Heart left ventricle (tissue), 16 donors: ENCODE measurements around the gene EMC9. TPM values are rescaled to one million over a fixed set of nuclear protein-coding genes. Genes with fewer than 3 reads are reported as not detected.

Experiments used
- ATAC-seq, 4 donors: fragments of 200-7000 bp; cut with Tn5 transposase; one replicate each; pipeline ENCODE4 v1.9.1; 2020 to 2022; ENCODE audit warnings: moderate library complexity in 4 of 4, mild to moderate bottlenecking in 3 of 4, moderate number of reproducible peaks in 1 of 4
- DNase-seq, 5 donors: peaks; one replicate each; pipeline ENCODE4 v3.0.0-alpha.2; 2020
- H3K27ac ChIP-seq, 12 donors: fragments of 200-600 bp; sonication (generic) in 4 of 12; one replicate each; pipeline versions ENCODE4 v1.5.0 to v1.8.0; 2016 to 2022; ENCODE audit warnings: mild to moderate bottlenecking in 2 of 12
- H3K27me3 ChIP-seq, 9 donors: fragments of 200-600 bp; sonication (generic) in 2 of 9; one replicate each; pipeline versions ENCODE4 v1.5.1 to v1.8.0; 2016 to 2022; ENCODE audit warnings: mild to moderate bottlenecking in 3 of 9
- H3K36me3 ChIP-seq, 9 donors: fragments of 200-600 bp; sonication (generic) in 2 of 9; one replicate each; pipeline versions ENCODE4 v1.5.0 to v1.8.0; 2018 to 2022; ENCODE audit warnings: mild to moderate bottlenecking in 2 of 9
- H3K4me1 ChIP-seq, 12 donors: fragments of 200-600 bp; sonication (generic) in 4 of 12; one replicate each; pipeline versions ENCODE4 v1.5.0 to v1.8.0; 2016 to 2022; ENCODE audit warnings: mild to moderate bottlenecking in 3 of 12
- H3K4me3 ChIP-seq, 12 donors: fragments of 200-600 bp; sonication (generic) in 4 of 12; one replicate each; pipeline versions ENCODE4 v1.5.0 to v1.8.0; 2017 to 2022; ENCODE audit warnings: mild to moderate bottlenecking in 9 of 12, moderate library complexity in 4 of 12
- H3K9me3 ChIP-seq, 12 donors: fragments of 200-600 bp; sonication (generic) in 4 of 12; one replicate each; pipeline versions ENCODE4 v1.5.0 to v1.8.0; 2016 to 2022; ENCODE audit warnings: mild to moderate bottlenecking in 1 of 12
- POLR2A ChIP-seq, 2 donors: fragments of 450-650 bp; IDR thresholded peaks; one replicate each; pipeline ENCODE4 v1.6.1; 2017; ENCODE audit warnings: antibody characterized with exemption in 2 of 2, mild to moderate bottlenecking in 2 of 2, moderate library complexity in 2 of 2
- WGBS, 4 donors: extraction: QIAGEN DNeasy Blood & Tissue Kit in 2 of 4; methylation state at CpG; one replicate each; pipeline versions ENCODE4 v1.1.5 to v1.1.7; 2013 to 2018; 5-methylcytosine and 5-hydroxymethylcytosine counted together
- intact Hi-C, 10 donors: fragments of 100-400 bp; cut with DNase I; formaldehyde crosslinking; loops; one replicate each; pipeline versions ENCODE4 v1.11.1 to v1.14.2; 2022
- microRNA-seq, 4 donors: library from miRNA; unstranded; fragments of <30 nt; microRNA quantifications; one replicate each; pipeline versions ENCODE4 to v1.2.0, GENCODE V29; 2017 to 2020
- polyA plus RNA-seq, 2 donors: library from polyadenylated mRNA; stranded (reverse); fragments of 200-250 nt; gene quantifications; one replicate each; pipeline ENCODE4 v1.2.3, GENCODE V29; 2013
- total RNA-seq, 9 donors: library from RNA; depleted of rRNA in 2 of 9; stranded (reverse); fragments of >200 nt in 2 of 9; fragmentation: NEBNext Ultra II Directional in 3 of 9; extraction: Animal tissue kit (Norgen Biotek cat#: 25700) in 3 of 9; gene quantifications; one replicate each; pipeline versions ENCODE4 v1.1.0 to v1.2.4, GENCODE V29; 2016 to 2023
- TF ChIP-seq, protein P1 (sequence below), 12 donors: fragments of 200-600 bp; sonication (generic) in 4 of 12; IDR thresholded peaks; one replicate each; pipeline versions ENCODE4 v1.5.0 to v1.8.0; 2018 to 2022; ENCODE audit warnings: antibody characterized with exemption in 12 of 12, mild to moderate bottlenecking in 5 of 12
- donor health status: ischemic (EF 13 %, LVEDD 7.1; RV severe dilation, severe dysfunction).
- donor health status: healthy with polysubstance abuse.
- donor health status: DM: no; HTN: yes; CAD: no.
- donor health status: DM: no; HTN: no; CAD: no.
- donor health status: ischemic (EF 25% LVEDD 6.9; RV normal size, moderate dysfunction).
- donor health status: ischemic (EF 25% LVEDD 5.7; RV mildly dilated, moderate dysfunction).
- donor health status: healthy.
- donor health status: DM: yes; HTN: yes; CAD: no.
- donor health status: ischemic (EF 35%, LVEDD 5.7; RV mildly dilated, moderate dysfunction).
- donor health status: nonischemic (EF 11% LVEDD 7.7; RV severe dilation, severe dysfunction).
- donor health status: DM: yes; HTN: yes; CAD: no.
- donor health status: PGD.
- donor health status: ischemic (EF 29% LVEDD 5.4; RV normal size, mild dysfunction).
- donor health status: nonischemic (EF 23%, LVEDD 6.1; RV moderate dilation, normal function).

The EMC9 gene
- total and polyA plus RNA-seq, 11 donors = 9.6 to 30.6 (median 15.2) TPM

DNA sequence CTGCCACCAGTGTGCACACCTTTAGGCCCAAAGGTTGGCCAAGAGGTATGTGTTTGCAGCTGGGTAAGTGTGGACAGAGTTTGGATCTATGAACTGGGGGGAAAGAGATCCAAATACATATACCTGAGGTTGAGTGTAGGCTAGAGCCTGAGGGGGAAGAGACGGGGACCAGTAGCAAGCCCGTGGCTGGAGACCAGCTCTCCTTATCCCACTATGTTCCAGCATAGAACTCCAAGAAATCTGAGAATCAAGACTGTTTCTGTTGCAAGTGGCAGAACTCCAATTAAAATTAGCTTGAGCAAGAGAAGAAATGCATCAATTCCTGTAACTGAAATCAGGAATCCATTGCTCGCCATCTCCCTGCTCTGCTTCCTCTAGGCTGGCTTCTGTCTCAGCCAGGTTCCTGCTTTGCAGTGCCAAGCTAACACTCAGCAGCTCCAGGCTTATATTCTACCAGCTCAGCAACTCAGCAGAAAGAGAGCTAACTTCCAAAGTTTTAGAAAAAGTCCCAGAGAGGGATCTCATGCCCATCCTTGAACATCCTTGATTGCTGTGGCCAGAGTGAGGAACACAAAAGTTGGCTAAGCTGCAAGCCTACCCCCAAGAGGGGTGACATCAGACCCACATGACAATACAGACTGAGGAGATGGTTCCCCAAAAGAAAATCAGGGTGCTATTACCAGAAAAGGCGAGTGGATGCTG, 48.7 kb downstream of the EMC9 start:
- peaks cover 0 to under 1% (median 0%) of the 10 kb centered on the region in 9 donors for H3K36me3 ChIP-seq
- no peaks in the 10 kb centered on the region for H3K27me3 ChIP-seq
- 81 to 94% (median 89%) methylated on average over 4 of the region's 4 CpGs for WGBS, 4 donors
- H3K4me3 ChIP-seq = no peak overlapping the region
- peak in 1 of 5 donors; percentile 13 for DNase-seq
- peaks cover 0 to 26% (median 14%) of the 10 kb centered on the region in 12 donors for H3K4me1 ChIP-seq
- ATAC-seq = no peak
- no peak for TF ChIP-seq POLR2A (IDR thresholded peaks at IDR 0.05)
- TF ChIP-seq, protein P1, sequence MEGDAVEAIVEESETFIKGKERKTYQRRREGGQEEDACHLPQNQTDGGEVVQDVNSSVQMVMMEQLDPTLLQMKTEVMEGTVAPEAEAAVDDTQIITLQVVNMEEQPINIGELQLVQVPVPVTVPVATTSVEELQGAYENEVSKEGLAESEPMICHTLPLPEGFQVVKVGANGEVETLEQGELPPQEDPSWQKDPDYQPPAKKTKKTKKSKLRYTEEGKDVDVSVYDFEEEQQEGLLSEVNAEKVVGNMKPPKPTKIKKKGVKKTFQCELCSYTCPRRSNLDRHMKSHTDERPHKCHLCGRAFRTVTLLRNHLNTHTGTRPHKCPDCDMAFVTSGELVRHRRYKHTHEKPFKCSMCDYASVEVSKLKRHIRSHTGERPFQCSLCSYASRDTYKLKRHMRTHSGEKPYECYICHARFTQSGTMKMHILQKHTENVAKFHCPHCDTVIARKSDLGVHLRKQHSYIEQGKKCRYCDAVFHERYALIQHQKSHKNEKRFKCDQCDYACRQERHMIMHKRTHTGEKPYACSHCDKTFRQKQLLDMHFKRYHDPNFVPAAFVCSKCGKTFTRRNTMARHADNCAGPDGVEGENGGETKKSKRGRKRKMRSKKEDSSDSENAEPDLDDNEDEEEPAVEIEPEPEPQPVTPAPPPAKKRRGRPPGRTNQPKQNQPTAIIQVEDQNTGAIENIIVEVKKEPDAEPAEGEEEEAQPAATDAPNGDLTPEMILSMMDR (IDR thresholded peaks at IDR 0.05) = no peak
- peak overlapping the region in 3 of 12 donors; percentile 89 to 96 (median 95) for H3K27ac ChIP-seq
- intact Hi-C loops = loop anchor here in 8 of 10 donors (5.0 to 10.0 kb wide), 5 partner anchors 35 to 115 kb away; partner anchors contain the start of gene DHRS4L2 (in 2 of the 8)
- no peaks in the 10 kb centered on the region for H3K9me3 ChIP-seq

- Histone ChIP-seq H3K36me3 (no peaks in the 10 kb centered on the region), H3K4me3 (no peak overlapping the region), H3K27ac (peak overlapping the region in 1 of 12 donors; percentile 96), H3K9me3 (no peaks in the 10 kb centered on the region), H3K27me3 (no peaks in the 10 kb centered on the region), H3K4me1 (peaks cover 0 to 26% (median 14%) of the 10 kb centered on the region in 12 donors)
- intact Hi-C loops = loop anchor here in 8 of 10 donors (5.0 to 10.0 kb wide), 5 partner anchors 35 to 115 kb away; partner anchors contain the start of gene DHRS4L2 (in 2 of the 8)
- ATAC-seq = no peak
- DNase-seq = peak in 1 of 5 donors; percentile 5
- TF ChIP-seq, protein P1 (IDR thresholded peaks at IDR 0.05) = no peak
- TF ChIP-seq POLR2A (IDR thresholded peaks at IDR 0.05) = no peak
Measured at GRCh38 chr14:24092110-24092504, 49.3 kb downstream of the EMC9 start.

DNA sequence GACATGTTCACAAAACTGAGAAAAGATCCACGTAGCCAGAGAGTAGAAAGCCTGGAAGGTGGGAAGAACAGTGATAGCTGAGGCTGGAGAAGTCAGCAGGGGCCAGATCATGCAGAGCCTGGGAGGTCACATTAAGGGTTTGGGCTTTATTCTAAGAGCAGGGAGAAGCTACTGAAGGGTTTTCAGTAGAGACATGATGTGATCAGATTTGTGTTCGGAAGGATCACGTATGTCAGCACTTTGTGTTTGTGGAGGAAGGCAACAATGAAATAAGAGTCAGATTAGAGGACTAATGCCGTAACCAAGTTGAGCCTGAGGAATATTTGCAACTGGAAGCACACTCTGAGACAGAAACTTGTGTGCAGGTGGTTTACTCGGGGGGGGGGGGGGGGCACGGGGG, 51.5 kb downstream of the EMC9 start:
- ATAC-seq = no peak
- Histone ChIP-seq H3K4me1 (peaks cover 0 to 17% (median 7%) of the 10 kb centered on the region in 12 donors), H3K4me3 (no peak overlapping the region), H3K36me3 (no peaks in the 10 kb centered on the region), H3K27ac (no peak overlapping the region), H3K27me3 (no peaks in the 10 kb centered on the region), H3K9me3 (no peaks in the 10 kb centered on the region)
- TF ChIP-seq POLR2A (IDR thresholded peaks at IDR 0.05) = no peak
- TF ChIP-seq, protein P1 (IDR thresholded peaks at IDR 0.05) = no peak
- 80 to 92% (median 85%) methylated on average over 5 to 6 of the region's 6 CpGs for WGBS, 4 donors
- DNase-seq = peak in 1 of 5 donors; percentile 1
- intact Hi-C loops = loop anchor here (1.0 to 10.0 kb wide), 11 partner anchors 31 to 113 kb away; partner anchors contain the start of gene DHRS4L2 (in 2 of the 10)

Small RNA genes lying within 50 kb of the gene (microRNA-seq; reads per million reads assigned to microRNA genes)
- gene MIR7703 = 0 reads per million in 4 donors

Other genes starting within 250 kb of the EMC9 start
Only the 30 nearest of the 31 such genes appear.
- gene DHRS4, start 187.8 kb downstream of the EMC9 start, total RNA-seq = 10 to 100 TPM; 20.3 to 48.5 (median 30.3) TPM
- 10 to 100 TPM; 36.2 to 76.3 TPM for gene DHRS4, start 187.8 kb downstream of the EMC9 start, polyA plus RNA-seq
- gene DHRS4L2, start 152.7 kb downstream of the EMC9 start, total RNA-seq = 10 to 100 TPM; 17.9 to 37.1 (median 27.5) TPM
- 10 to 100 TPM; 22.2 to 65.9 TPM for gene DHRS4L2, start 152.7 kb downstream of the EMC9 start, polyA plus RNA-seq
- gene CARMIL3, start 89.6 kb downstream of the EMC9 start, total RNA-seq = under 1 TPM in 6 of 9 donors, not detected in 3; 0.05 to 0.38 (median 0.17) TPM
- gene CARMIL3, start 89.6 kb downstream of the EMC9 start, polyA plus RNA-seq = under 1 TPM; 0.08 to 0.15 TPM
- under 1 TPM in 3 of 9 donors, not detected in 6; 0.23 to 0.52 (median 0.25) TPM for gene CPNE6, start 70.0 kb downstream of the EMC9 start, total RNA-seq
- gene CPNE6, start 70.0 kb downstream of the EMC9 start, polyA plus RNA-seq = not detected
- gene PCK2, start 47.3 kb downstream of the EMC9 start, total RNA-seq = 10 to 100 TPM in 2 of 9 donors, 1 to 10 TPM in 7; 2.1 to 14.6 (median 3.9) TPM
- gene PCK2, start 47.3 kb downstream of the EMC9 start, polyA plus RNA-seq = 1 to 10 TPM; 1.5 to 5.4 TPM
- 100 to 1,000 TPM in 2 of 9 donors, 10 to 100 TPM in 7; 55.1 to 117 (median 75.0) TPM for gene DCAF11, start 26.8 kb downstream of the EMC9 start, total RNA-seq
- 100 to 1,000 TPM in 1 of 2 donors, 10 to 100 TPM in 1; 25.3 to 111 TPM for gene DCAF11, start 26.8 kb downstream of the EMC9 start, polyA plus RNA-seq
- gene NRL, start 26.6 kb downstream of the EMC9 start, total RNA-seq = 1 to 10 TPM; 1.3 to 2.9 (median 2.1) TPM
- 1 to 10 TPM; 2.1 to 3.0 TPM for gene NRL, start 26.6 kb downstream of the EMC9 start, polyA plus RNA-seq
- gene FITM1, start 10.9 kb downstream of the EMC9 start, total RNA-seq = 100 to 1,000 TPM in 5 of 9 donors, 10 to 100 TPM in 4; 58.5 to 247 (median 107) TPM
- gene FITM1, start 10.9 kb downstream of the EMC9 start, polyA plus RNA-seq = 100 to 1,000 TPM in 1 of 2 donors, 10 to 100 TPM in 1; 43.3 to 276 TPM
- 100 to 1,000 TPM in 6 of 9 donors, 10 to 100 TPM in 3; 87.3 to 331 (median 110) TPM for gene PSME1, start 5.4 kb downstream of the EMC9 start, total RNA-seq
- 100 to 1,000 TPM; 125 to 164 TPM for gene PSME1, start 5.4 kb downstream of the EMC9 start, polyA plus RNA-seq
- 100 to 1,000 TPM in 3 of 9 donors, 10 to 100 TPM in 6; 51.4 to 360 (median 80.8) TPM for gene PSME2, start 5.0 kb upstream of the EMC9 start, total RNA-seq
- gene PSME2, start 5.0 kb upstream of the EMC9 start, polyA plus RNA-seq = 100 to 1,000 TPM in 1 of 2 donors, 10 to 100 TPM in 1; 90.4 to 222 TPM
- 10 to 100 TPM; 31.6 to 54.2 (median 36.6) TPM for gene RNF31, start 5.9 kb upstream of the EMC9 start, total RNA-seq
- 10 to 100 TPM; 36.4 to 38.3 TPM for gene RNF31, start 5.9 kb upstream of the EMC9 start, polyA plus RNA-seq
- 100 to 1,000 TPM in 1 of 9 donors, 10 to 100 TPM in 8; 23.4 to 169 (median 29.8) TPM for gene IRF9, start 19.7 kb upstream of the EMC9 start, total RNA-seq
- 10 to 100 TPM; 26.6 to 30.4 TPM for gene IRF9, start 19.7 kb upstream of the EMC9 start, polyA plus RNA-seq
- gene REC8, start 30.5 kb upstream of the EMC9 start, total RNA-seq = 10 to 100 TPM in 2 of 9 donors, 1 to 10 TPM in 6, under 1 TPM in 1; 0.32 to 25.3 (median 4.4) TPM
- gene REC8, start 30.5 kb upstream of the EMC9 start, polyA plus RNA-seq = 1 to 10 TPM; 2.2 to 4.8 TPM
- gene IPO4, start 47.2 kb upstream of the EMC9 start, total RNA-seq = 10 to 100 TPM in 8 of 9 donors, 1 to 10 TPM in 1; 9.1 to 25.6 (median 17.2) TPM
- gene IPO4, start 47.2 kb upstream of the EMC9 start, polyA plus RNA-seq = 10 to 100 TPM in 1 of 2 donors, 1 to 10 TPM in 1; 1.8 to 40.0 TPM
- 10 to 100 TPM; 15.4 to 32.3 (median 26.3) TPM for gene TM9SF1, start 53.9 kb upstream of the EMC9 start, total RNA-seq
- gene TM9SF1, start 53.9 kb upstream of the EMC9 start, polyA plus RNA-seq = 10 to 100 TPM in 1 of 2 donors, 1 to 10 TPM in 1; 6.1 to 52.8 TPM
- under 1 TPM in 1 of 9 donors, not detected in 8; 0.19 TPM for gene TSSK4, start 64.1 kb upstream of the EMC9 start, total RNA-seq
- under 1 TPM in 1 of 2 donors, not detected in 1; 0.23 TPM for gene TSSK4, start 64.1 kb upstream of the EMC9 start, polyA plus RNA-seq
- 10 to 100 TPM; 20.2 to 42.3 (median 34.5) TPM for gene CHMP4A, start 71.9 kb upstream of the EMC9 start, total RNA-seq
- 10 to 100 TPM; 32.1 to 72.8 TPM for gene CHMP4A, start 71.9 kb upstream of the EMC9 start, polyA plus RNA-seq
- gene MDP1, start 74.5 kb upstream of the EMC9 start, total RNA-seq = 10 to 100 TPM; 12.8 to 22.6 (median 15.5) TPM
- 10 to 100 TPM; 20.8 to 26.5 TPM for gene MDP1, start 74.5 kb upstream of the EMC9 start, polyA plus RNA-seq
- 100 to 1,000 TPM; 174 to 217 (median 197) TPM for gene NEDD8, start 90.8 kb upstream of the EMC9 start, total RNA-seq
- gene NEDD8, start 90.8 kb upstream of the EMC9 start, polyA plus RNA-seq = 100 to 1,000 TPM; 276 to 287 TPM
- gene GMPR2, start 91.3 kb upstream of the EMC9 start, total RNA-seq = 10 to 100 TPM; 23.9 to 55.9 (median 32.8) TPM
- 10 to 100 TPM; 26.6 to 28.1 TPM for gene GMPR2, start 91.3 kb upstream of the EMC9 start, polyA plus RNA-seq
- 10 to 100 TPM; 34.5 to 58.1 (median 42.6) TPM for gene TINF2, start 101.0 kb upstream of the EMC9 start, total RNA-seq
- gene TINF2, start 101.0 kb upstream of the EMC9 start, polyA plus RNA-seq = 10 to 100 TPM; 16.1 to 55.4 TPM
- gene TGM1, start 121.6 kb upstream of the EMC9 start, total RNA-seq = 10 to 100 TPM in 1 of 9 donors, 1 to 10 TPM in 3, under 1 TPM in 2, not detected in 3; 0.52 to 38.9 (median 1.0) TPM
- under 1 TPM; 0.61 to 0.69 TPM for gene TGM1, start 121.6 kb upstream of the EMC9 start, polyA plus RNA-seq
- 10 to 100 TPM; 18.8 to 33.1 (median 26.7) TPM for gene RABGGTA, start 130.0 kb upstream of the EMC9 start, total RNA-seq
- gene RABGGTA, start 130.0 kb upstream of the EMC9 start, polyA plus RNA-seq = 10 to 100 TPM; 26.3 to 29.2 TPM
- 10 to 100 TPM in 6 of 9 donors, 1 to 10 TPM in 3; 6.3 to 18.1 (median 11.3) TPM for gene DHRS1, start 158.2 kb upstream of the EMC9 start, total RNA-seq
- gene DHRS1, start 158.2 kb upstream of the EMC9 start, polyA plus RNA-seq = 10 to 100 TPM in 1 of 2 donors, 1 to 10 TPM in 1; 5.5 to 10.7 TPM
- gene NOP9, start 158.3 kb upstream of the EMC9 start, total RNA-seq = 10 to 100 TPM; 22.1 to 34.0 (median 27.8) TPM
- 10 to 100 TPM; 13.5 to 29.8 TPM for gene NOP9, start 158.3 kb upstream of the EMC9 start, polyA plus RNA-seq
- 10 to 100 TPM in 1 of 9 donors, 1 to 10 TPM in 8; 1.7 to 10.1 (median 3.0) TPM for gene CIDEB, start 166.4 kb upstream of the EMC9 start, total RNA-seq
- 1 to 10 TPM; 2.6 to 3.2 TPM for gene CIDEB, start 166.4 kb upstream of the EMC9 start, polyA plus RNA-seq
- 1 to 10 TPM in 7 of 9 donors, under 1 TPM in 2; 0.81 to 3.8 (median 1.6) TPM for gene LTB4R2, start 168.5 kb upstream of the EMC9 start, total RNA-seq
- under 1 TPM; 0.53 to 0.64 TPM for gene LTB4R2, start 168.5 kb upstream of the EMC9 start, polyA plus RNA-seq
- 1 to 10 TPM in 8 of 9 donors, under 1 TPM in 1; 0.92 to 8.8 (median 1.7) TPM for gene LTB4R, start 169.9 kb upstream of the EMC9 start, total RNA-seq
- 1 to 10 TPM; 1.2 to 2.2 TPM for gene LTB4R, start 169.9 kb upstream of the EMC9 start, polyA plus RNA-seq
- gene ADCY4, start 193.5 kb upstream of the EMC9 start, total RNA-seq = 10 to 100 TPM; 20.7 to 47.5 (median 27.5) TPM
- 10 to 100 TPM; 21.9 to 40.4 TPM for gene ADCY4, start 193.5 kb upstream of the EMC9 start, polyA plus RNA-seq
- gene RIPK3, start 198.4 kb upstream of the EMC9 start, total RNA-seq = 10 to 100 TPM in 1 of 9 donors, 1 to 10 TPM in 6, under 1 TPM in 2; 0.75 to 10.5 (median 3.0) TPM
- 1 to 10 TPM; 4.0 to 4.4 TPM for gene RIPK3, start 198.4 kb upstream of the EMC9 start, polyA plus RNA-seq